NCI-H748 treated with DMSO at 0.1 percent for 48 hours (cell line): ENCODE results near the gene BRD1.

Experiments used
- DNase-seq: peaks from one replicate; lab custom pipeline; 2025; lab: John Stamatoyannopoulos, UW

BRD1 gene

DNA sequence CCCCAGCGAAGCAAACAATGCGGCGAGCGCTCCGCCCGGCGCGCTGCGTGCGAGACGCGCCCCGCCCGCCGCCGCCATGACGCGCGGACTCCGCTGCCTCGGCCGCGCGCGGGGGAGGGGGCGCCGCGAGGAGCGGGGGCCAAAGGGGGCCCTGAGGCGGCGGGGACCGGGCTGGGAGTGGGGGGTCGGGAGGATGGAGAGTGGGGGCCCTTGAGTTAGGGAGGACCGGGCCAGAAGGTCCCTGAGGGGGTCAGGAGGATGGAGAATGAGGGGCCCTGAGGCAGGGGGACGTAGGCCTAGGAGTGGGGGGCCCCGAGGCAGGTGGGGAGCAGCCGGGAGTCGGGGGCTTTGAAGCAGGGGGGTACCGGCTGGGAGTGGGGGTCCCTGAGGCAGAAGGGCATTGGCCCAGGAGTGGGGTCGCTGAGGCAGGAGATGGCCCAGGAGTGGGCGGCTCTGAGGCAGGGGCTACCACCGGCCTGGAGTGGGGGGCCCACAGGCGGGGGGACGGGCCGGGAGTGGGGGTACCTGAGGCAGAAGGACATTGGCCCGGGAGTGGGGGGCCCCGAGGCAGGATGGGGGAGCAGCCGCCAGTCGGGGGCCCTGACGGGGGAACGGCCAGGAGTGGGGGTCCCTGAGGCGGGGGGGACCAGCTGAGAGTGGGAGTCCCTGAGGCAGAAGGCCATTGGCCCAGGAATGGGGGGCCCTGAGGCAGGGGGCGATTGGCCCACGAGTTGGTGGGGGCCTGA, at the start of gene BRD1:
Gene BRD1, minus strand, starts transcription at position 21 of the 746 bp plus-strand sequence. CDS start 3,556 bp downstream, outside the sequence.
- no peak for DNase-seq

DNA sequence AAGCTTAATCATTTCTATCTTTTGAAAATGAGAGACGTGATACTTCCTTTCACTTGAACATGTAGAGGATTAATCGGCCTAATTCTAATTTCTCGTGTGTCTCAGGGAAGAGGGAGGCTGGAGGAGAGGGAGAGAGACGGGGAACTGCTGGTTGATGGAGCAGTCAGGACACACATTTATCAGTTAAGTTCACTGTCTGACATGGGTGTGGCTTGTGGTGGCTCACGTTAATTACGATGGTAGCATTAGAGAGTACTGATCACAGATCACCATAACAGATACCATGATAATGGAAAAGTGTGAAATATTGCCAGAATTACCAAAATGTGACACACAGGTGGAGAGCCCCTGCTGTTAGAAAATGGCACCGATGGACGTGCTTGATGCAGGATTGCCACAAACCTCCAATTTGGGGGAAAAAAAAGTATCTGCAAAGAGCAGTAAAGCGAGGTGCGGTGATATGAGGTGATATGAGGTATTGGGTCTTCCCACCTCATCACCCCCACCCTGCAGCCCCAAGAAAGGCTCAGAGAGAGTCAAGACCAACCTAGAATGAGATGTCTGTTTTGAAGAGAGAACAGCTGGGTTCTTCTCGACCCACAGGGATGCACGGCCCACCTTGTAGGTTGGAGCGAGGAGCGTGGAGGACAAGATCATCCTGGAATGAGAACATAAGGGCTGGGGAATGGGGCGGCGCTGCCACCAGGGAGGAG, 45.7 kb upstream of the BRD1 start:
- no peak for DNase-seq

GRCh38 chr22:49872347-49872746, 44.7 kb upstream of the BRD1 start:
- no peak for DNase-seq

- DNase-seq, result no peak
Observed at GRCh38 chr22:49871482-49871881, 43.8 kb upstream of the BRD1 start.

DNA sequence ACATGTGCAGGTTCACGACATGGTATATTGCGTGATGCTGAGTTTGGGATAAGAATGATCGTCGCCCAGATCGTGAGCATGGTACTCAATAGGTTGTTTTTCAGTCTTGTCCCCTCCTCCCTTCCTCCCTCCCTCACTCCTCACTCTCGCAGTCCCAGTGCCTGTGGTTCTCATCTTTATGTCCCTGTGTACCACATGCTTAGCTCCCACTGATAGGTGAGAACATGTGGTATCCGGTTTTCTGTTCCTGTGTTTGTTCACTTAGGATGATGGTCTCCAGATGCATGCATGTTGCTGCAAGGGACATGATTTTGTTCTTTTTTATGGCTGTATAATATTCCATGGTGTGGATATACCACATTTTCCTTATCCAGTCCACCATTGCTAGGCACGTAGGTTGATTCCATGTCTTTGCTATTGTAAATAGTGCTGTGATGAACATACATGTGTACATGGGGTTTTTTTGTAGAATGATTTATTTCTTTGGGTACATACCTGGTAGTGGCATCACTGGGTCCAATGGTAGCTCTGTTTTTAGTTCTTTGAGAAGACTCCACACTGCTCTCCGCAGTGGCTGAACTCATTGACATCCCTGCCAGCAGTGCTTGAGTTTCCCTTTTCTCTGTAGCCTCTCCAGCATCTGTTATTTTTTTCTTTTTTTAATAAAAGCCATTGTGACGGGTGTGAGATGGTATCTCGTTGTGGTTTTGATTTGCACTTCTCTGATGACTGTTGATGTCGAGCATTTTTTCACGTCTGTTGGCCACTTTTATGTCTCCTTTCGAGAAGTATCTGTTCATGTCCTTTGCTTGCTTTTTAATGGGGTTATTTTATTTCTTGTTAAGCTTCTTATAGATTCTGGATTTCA, 42.4 kb upstream of the BRD1 start:
- DNase-seq, result no peak

GRCh38 chr22:49869086-49869830, 41.6 kb upstream of the BRD1 start:
- no peak for DNase-seq

DNA sequence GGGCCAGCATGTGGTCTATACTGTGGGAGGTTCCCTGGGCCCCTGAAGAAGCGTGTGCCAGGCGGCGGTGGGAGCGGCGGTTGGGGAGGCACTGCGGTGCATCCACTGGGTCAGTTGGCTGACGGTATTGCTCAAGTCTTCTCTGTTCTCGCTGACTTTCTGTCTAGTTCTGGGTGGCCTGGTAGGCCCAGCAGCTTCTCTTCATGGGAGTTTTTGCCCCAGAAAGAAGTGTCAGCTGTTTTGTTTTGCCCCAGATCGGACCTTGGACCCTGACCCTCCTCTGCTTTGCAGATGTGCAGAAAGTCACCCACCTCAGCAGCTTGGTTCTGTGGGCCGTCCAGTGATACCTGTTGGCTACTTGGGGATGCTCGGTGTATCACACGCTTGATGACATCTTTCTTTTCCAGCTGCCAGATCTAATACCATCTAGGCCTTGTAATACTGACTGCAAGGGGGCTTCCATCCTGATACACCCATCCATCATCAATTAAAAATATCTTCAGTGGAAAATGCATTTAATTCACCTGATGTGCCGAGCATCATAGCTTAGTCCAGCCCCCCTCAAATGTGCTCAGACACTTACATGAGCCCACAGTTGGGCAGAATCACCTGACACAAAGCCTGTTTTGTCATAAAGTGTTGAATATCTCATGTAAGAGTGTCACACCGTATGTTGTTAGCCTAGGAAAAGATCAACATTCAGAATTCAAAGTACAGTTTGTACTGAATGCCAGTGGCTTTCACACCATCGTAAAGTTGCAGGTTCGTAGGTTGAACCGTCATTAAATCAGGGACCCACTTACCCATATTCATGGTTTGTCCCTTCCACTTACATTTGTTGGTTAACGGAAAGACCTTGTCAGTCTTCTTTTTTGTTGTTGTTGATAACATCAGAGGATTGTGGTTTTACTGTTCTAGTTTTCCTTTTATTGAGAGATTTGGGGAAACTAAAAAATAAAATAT, 39.9 kb upstream of the BRD1 start:
- no peak for DNase-seq

GRCh38 chr22:49866646-49867045, 39.0 kb upstream of the BRD1 start:
- DNase-seq, result no peak

DNA sequence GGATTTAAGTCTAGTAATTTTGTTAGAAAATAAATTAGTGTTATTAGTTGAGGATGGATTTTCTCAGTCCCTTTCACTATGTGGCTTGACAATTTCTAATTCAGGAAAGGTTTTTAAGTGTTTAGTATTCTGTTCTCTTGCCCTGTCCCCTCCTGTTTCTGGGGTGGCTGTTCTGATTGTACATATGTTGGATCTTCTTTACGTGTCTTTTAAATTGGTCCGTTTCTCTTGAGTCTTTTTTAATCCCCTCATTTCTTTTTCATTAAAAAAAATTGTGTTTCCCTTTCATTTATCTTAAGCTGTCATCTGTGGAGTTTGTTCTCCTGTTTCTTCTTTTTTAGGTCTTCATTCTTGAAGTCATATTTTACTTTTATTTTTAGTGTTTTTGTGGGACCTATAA, 38.5 kb upstream of the BRD1 start:
- DNase-seq, result no peak

DNA sequence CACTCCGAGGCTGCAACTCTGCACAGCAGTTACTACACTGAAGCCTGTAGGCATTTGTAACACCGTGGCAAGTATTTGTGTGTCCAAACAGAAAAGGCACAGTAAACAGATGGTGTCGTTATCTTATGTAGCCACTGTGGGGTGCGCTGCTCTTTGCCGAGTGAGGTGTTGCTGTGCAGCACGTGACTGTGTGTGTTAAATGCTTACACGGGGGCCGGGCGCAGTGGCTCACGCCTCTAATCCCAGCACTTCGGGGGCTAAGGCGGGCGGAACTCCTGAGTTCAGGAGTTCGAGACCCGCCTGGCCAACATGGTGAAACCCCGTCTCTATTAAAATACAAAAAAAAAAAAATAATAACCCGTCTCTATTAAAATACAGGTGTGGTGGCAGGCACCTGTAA, 37.5 kb upstream of the BRD1 start:
- DNase-seq, result no peak

DNA sequence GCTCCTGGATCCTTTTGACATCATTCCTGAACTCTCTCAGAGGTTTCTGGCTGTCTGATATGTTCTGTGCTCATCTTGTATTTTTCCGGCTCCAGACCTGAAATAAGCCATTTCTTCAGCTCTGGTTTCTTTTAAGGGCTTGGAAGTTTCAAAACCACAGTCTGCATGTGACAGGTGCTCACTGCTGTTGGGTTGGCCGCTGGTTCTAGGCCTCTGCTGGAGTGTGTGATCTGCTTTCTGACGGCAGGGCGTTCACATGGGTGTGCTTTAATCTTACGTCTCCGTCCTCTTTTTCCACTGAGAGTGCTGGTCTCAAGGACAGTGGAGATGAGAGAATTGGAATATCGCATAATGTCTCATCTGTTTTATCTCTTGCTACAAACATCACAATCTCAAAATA, 36.3 kb upstream of the BRD1 start:
- DNase-seq, result no peak

DNA sequence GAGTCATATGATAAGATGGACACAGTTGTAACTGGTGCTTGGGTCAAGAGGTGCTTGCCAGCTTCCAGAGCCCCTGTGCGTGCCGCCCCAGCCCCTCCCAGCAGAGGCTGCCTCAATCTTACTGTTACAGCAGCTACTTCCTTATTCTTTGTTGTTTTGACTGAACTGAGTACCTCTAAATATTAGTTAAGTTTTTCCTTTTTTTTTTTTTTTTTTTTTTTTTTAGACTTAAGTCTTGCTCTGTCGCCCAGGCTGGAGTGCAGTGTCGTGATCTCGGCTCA, 34.8 kb upstream of the BRD1 start:
- no peak for DNase-seq

DNA sequence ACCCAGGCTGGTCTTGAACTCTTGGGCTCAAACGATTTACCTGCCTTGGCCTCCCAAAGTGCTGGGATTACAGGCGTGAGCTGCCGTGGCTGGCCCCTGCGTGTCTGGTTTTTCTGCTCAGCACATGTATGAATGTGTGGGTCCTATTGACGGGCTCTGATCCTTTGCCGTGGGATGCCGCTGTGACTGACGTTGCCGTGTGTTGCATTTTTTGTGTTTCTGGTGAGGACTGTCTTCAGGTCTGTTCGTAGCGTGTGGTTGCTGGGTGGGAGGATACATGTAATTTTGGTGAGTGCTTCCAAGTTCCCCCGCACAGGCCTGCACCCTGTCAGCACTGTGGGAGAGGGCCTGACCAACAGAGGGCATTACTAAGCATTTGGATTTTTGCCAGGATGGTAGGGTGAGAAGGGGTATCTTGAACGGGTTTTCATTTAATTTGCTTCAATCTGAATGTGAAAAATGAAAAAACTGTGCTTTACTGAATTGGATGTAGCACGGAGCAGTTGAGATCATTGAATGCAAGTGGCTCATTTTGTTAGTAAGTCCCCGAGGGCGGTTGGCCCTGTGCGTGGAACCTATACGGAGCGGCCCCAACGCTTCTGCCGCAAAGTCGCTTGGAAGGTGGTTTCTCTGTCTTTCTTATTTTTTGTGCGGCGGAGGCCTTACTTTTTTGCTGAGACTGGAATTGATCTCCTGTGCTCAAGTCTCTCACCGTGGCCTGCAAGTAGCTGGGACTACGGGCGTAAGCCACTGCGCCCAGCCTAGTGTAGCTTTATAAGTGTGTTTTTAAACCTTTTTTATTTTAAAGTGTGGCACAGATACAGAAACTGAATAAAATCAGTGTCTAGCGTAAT, 34.2 kb upstream of the BRD1 start:
- DNase-seq, result no peak

- no peak for DNase-seq
Observed at GRCh38 chr22:49858827-49859226, 31.2 kb upstream of the BRD1 start.

- no peak for DNase-seq
Observed at GRCh38 chr22:49856766-49857618, 29.3 kb upstream of the BRD1 start.

GRCh38 chr22:49856343-49856742, 28.7 kb upstream of the BRD1 start:
- no peak for DNase-seq

DNA sequence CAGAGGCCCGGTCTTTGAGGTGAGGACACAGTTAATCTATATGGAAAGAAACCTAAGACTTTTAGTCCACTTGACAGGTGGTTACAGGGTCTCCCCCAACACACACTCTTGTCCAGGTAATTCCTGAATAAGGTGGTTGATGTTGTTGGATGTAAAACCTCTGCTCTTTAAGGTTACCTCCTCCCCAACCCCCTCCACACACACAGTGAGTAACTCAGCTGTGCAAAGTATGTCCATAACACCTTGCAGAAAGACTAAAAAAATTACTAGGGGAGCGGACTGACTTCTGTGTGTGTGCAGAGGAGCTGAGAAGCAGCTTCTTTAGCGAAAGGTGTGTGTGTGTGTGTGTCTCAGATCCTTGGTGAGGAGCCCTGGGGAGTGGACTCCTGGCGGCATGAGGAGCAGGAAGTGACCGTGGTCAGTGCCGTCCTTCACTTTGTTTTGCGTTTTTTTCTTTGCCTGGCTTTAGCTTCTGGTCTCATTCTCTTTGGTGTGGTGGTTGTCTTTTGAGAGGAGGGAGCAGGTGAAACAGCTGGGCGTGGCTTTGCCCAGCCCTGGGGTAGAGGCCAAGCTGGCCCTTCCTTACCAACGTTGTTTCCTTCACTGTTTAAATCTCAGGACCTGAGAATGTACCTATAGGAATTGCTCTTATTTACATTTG, 27.7 kb upstream of the BRD1 start:
- DNase-seq, result no peak

DNA sequence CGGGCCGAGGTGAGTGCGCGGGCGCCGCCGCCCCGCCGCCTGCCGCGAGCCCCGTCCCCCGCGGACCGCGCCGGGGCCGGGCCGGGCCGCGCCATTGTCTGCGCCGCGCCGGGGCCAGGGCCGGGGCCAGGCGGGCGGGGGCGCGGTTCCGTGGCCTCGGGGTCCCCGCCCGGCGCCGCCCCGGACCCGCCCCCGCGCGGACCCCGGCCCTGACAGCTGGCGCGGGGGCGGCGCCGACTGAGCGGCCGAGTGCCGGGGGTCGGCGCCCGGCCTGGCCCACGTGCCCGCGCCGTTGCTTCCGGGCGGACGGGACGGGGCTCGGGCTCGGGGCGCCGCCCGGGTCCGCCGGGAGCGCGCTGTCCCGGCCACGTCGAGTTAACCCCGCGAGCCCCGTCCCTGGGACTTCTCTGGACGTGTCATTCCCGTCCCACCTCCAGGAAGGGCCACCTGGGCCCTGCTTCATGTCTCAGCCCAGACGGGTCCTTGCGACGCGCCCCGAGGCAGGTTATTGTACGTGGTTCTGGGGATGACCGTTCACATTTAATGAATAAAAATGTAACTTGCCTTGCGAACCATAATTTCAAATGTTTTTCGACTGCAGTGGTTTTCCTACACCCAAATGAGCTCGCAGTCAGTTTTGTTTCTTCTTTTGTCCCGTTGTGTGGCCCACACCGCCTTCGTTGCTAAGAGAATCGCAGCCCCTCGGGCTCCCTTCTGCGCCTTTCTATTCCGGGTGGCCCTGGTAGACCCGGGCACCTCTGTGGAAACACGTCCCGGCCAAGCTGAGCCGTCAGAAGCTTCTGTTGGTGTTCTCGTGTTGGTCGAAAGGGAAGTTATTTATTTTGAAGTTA, 26.5 kb upstream of the BRD1 start:
- peak; percentile 14 for DNase-seq
